T-cell (primary cell): Measurements from ENCODE around the gene SHMT1. TPM values are rescaled to one million over a fixed set of nuclear protein-coding genes. Genes with fewer than 3 reads are reported as not detected.

Experiments
- ATAC-seq, 4 experiments: fragments of 200-7000 bp in 3 of 4; fragments of 150-1000 bp in 1 of 4; cut with Tn5 transposase; replicated peaks in 1 of 4; 1 replicate in 3 of 4; 2 replicates in 1 of 4; pipeline ENCODE4 v1.10.0; 2021; ENCODE audit warnings: moderate library complexity in 3 of 4, mild to moderate bottlenecking in 2 of 4, moderate number of reproducible peaks in 1 of 4
- CTCF ChIA-PET, 2 donors: fragments of 300-600 bp; sonication (Branson Sonifier 250); formaldehyde crosslinking; loops; one replicate each; lab custom pipeline; 2022; ENCODE audit warnings: antibody characterized with exemption in 2 of 2; lab: Charles Lee
- POLR2A ChIA-PET, 2 donors: fragments of 300-600 bp; sonication (Branson Sonifier 250); formaldehyde crosslinking; loops; one replicate each; lab custom pipeline; 2022; ENCODE audit warnings: antibody characterized with exemption in 2 of 2; lab: Charles Lee
- DNase-seq, 35 experiments: peaks; one replicate each; pipeline versions ENCODE4 v3.0.0 to v3.0.0-alpha.2; 2013 to 2023
- H3K27ac ChIP-seq: one replicate; pipeline ENCODE4 v1.5.1; 2013; ENCODE audit warnings: low read length
- H3K27me3 ChIP-seq, 2 experiments: replicated peaks in 1 of 2; 1 replicate in 1 of 2; 2 replicates in 1 of 2; pipeline versions ENCODE4 v1.6.1 to v1.7.0; 2013; ENCODE audit warnings: low read length in 1 of 2, mixed read lengths in 1 of 2; ENCODE audit not compliant: control insufficient read depth in 2 of 2, insufficient read depth in 2 of 2; ENCODE audit errors: extremely low read depth in 1 of 2
- H3K36me3 ChIP-seq, 2 donors: 1 replicate in 1 of 2; 2 replicates in 1 of 2; pipeline versions ENCODE4 v1.6.1 to v1.7.0; 2013; ENCODE audit warnings: low read length in 1 of 2; ENCODE audit not compliant: control insufficient read depth in 2 of 2, insufficient read depth in 1 of 2; ENCODE audit errors: extremely low read depth in 1 of 2
- H3K4me1 ChIP-seq, 2 experiments: 1 replicate in 1 of 2; 2 replicates in 1 of 2; pipeline versions ENCODE4 v1.6.1 to v1.7.0; 2013; ENCODE audit warnings: low read length in 2 of 2, mixed read lengths in 1 of 2; ENCODE audit not compliant: insufficient read depth in 2 of 2, control insufficient read depth in 1 of 2; ENCODE audit errors: extremely low read depth in 1 of 2
- H3K4me3 ChIP-seq, 2 donors: 1 replicate in 1 of 2; 2 replicates in 1 of 2; pipeline versions ENCODE4 v1.5.1 to v1.7.0; 2013; ENCODE audit warnings: mild to moderate bottlenecking in 2 of 2, low read length in 1 of 2, moderate library complexity in 1 of 2; ENCODE audit not compliant: control insufficient read depth in 1 of 2; ENCODE audit errors: extremely low read depth in 1 of 2
- H3K9me3 ChIP-seq: 2 replicates; pipeline ENCODE4 v1.7.0; 2013
- H3K27ac Mint-ChIP-seq, 2 donors: one replicate each; pipeline ENCODE4 v1.8.0; 2020 to 2021; ENCODE audit warnings: mild to moderate bottlenecking in 2 of 2, mixed read lengths in 2 of 2
- H3K27me3 Mint-ChIP-seq, 2 donors: one replicate each; pipeline ENCODE4 v1.8.0; 2021 to 2022; ENCODE audit warnings: mixed read lengths in 2 of 2
- H3K36me3 Mint-ChIP-seq: one replicate; pipeline ENCODE4 v1.8.0; 2021; ENCODE audit warnings: mixed read lengths
- H3K4me1 Mint-ChIP-seq, 3 donors: one replicate each; pipeline ENCODE4 v1.8.0; 2020 to 2022; ENCODE audit warnings: mixed read lengths in 3 of 3, mild to moderate bottlenecking in 1 of 3
- H3K4me3 Mint-ChIP-seq, 3 donors: one replicate each; pipeline ENCODE4 v1.8.0; 2020 to 2022; ENCODE audit warnings: mild to moderate bottlenecking in 3 of 3, mixed read lengths in 3 of 3, moderate library complexity in 3 of 3
- H3K9me3 Mint-ChIP-seq, 3 donors: one replicate each; pipeline ENCODE4 v1.8.0; 2020 to 2022; ENCODE audit warnings: mixed read lengths in 3 of 3
- WGBS: methylation state at CpG from one replicate; pipeline ENCODE4 v1.1.5; 2013; ENCODE audit warnings: missing lambda C conversion rate; ENCODE audit not compliant: insufficient coverage; 5-methylcytosine and 5-hydroxymethylcytosine counted together
- total RNA-seq, 35 experiments: library from RNA in 6 of 35; stranded (reverse) in 6 of 35; fragments of 120-200 nt in 1 of 35; gene quantifications; one replicate each; pipeline versions ENCODE4 v1.2.1 to v1.2.4 and lab custom pipeline; 2013 to 2026

The SHMT1 gene
- total RNA-seq, 5 donors from 2014 or later (not counting 1 experiment from before 2014, with no cell fraction given), result 8.3 to 14.7 (median 13.1) TPM

DNA sequence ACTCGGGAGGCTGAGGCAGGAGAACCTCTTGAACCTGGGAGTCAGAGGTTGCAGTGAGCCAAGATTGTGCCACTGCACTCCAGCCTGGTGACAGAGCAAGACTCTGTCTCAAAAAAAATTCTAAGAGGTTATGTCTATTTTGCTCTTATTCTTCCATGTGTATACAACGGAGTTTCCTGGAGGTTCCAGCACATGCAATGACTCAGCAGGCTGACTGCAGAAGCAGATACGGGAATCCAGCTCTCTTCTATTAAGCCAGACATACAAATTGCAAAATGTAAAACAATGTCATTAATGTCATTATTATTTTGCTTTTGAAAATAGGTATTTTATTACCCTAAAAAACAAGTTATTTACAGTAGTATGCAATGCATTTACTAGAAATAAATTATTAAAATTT lies 84.5 kb downstream of the SHMT1 start:
- ATAC-seq, result no peak
- Histone ChIP-seq H3K4me3 (no peak overlapping the region), H3K27me3 (no peaks in the 10 kb centered on the region), H3K36me3 (peaks cover 19 to 65% of the 10 kb centered on the region in 2 donors), H3K27ac (no peak overlapping the region), H3K4me1 (no peaks in the 10 kb centered on the region), H3K9me3 (no peaks in the 10 kb centered on the region)
- DNase-seq, result no peak
- WGBS, result no CpG with 5 or more reads among the region's 3 CpGs
- H3K27me3 Mint-ChIP-seq, result no peaks in the 10 kb centered on the region
- no peak overlapping the region for H3K27ac Mint-ChIP-seq
- POLR2A ChIA-PET, result interaction anchor here in 1 of 2 donors (0.6 kb wide), 1 partner anchor 646 kb away, joined by 4 read pairs; no protein-coding TSS in a partner anchor
- H3K9me3 Mint-ChIP-seq, result no peaks in the 10 kb centered on the region
- H3K4me3 Mint-ChIP-seq, result no peak overlapping the region
- peaks cover 24% of the 10 kb centered on the region for H3K36me3 Mint-ChIP-seq
- no peaks in the 10 kb centered on the region for H3K4me1 Mint-ChIP-seq
- CTCF ChIA-PET, result no interaction called here

Other genes starting within 250 kb of the SHMT1 start
- 100 to 1,000 TPM in 4 of 5 donors, 10 to 100 TPM in 1; 99.0 to 122 (median 103) TPM for gene ALKBH5, start 179.7 kb downstream of the SHMT1 start, total RNA-seq
- 10 to 100 TPM; 13.1 to 24.3 (median 23.2) TPM for gene LLGL1, start 137.9 kb downstream of the SHMT1 start, total RNA-seq
- gene FLII, start 104.8 kb downstream of the SHMT1 start, total RNA-seq, result 100 to 1,000 TPM; 257 to 389 (median 319) TPM
- 10 to 100 TPM in 4 of 5 donors, 1 to 10 TPM in 1; 10.0 to 19.7 (median 17.6) TPM for gene MIEF2, start 102.9 kb downstream of the SHMT1 start, total RNA-seq
- gene TOP3A, start 48.6 kb downstream of the SHMT1 start, total RNA-seq, result 10 to 100 TPM; 34.0 to 60.4 (median 52.8) TPM
- gene SMCR8, start 48.3 kb downstream of the SHMT1 start, total RNA-seq, result 10 to 100 TPM; 38.7 to 46.4 (median 45.9) TPM
- not detected for gene EVPLL, start 14.2 kb upstream of the SHMT1 start, total RNA-seq
- gene LGALS9C, start 113.2 kb upstream of the SHMT1 start, total RNA-seq, result under 1 TPM in 3 of 5 donors, not detected in 2; 0.19 to 0.59 (median 0.54) TPM